ENCODE data around the gene CD180.

The CD180 gene

DNA sequence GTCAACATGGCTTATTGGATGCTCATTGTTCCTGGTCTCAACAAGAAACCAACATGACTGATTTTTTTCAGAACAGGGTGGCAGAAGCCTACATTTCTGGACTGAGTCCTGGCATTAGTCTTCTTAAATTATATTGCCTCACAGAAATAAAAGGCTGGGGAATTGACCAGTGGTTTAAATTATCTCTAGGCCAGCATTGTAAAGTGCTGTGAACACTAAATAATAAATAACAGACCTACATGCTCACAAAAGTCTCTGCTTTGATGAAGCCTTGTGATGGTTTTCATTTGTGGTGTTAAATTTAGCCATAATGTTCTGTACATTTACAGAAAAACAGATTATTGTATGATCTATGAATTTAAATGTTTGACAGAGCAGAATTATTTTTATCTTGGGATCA is 44.7 kb upstream of the CD180 start:
- DNase-seq: no peak
- no peaks in the 10 kb centered on the region for H3K9me3 Mint-ChIP-seq
- no peaks in the 10 kb centered on the region for H3K36me3 Mint-ChIP-seq (ENCODE audit: low read depth)
- no peak overlapping the region for H3K4me3 Mint-ChIP-seq
- H3K4me1 Mint-ChIP-seq: peaks cover 51% of the 10 kb centered on the region
- TF ChIP-seq, protein P1, sequence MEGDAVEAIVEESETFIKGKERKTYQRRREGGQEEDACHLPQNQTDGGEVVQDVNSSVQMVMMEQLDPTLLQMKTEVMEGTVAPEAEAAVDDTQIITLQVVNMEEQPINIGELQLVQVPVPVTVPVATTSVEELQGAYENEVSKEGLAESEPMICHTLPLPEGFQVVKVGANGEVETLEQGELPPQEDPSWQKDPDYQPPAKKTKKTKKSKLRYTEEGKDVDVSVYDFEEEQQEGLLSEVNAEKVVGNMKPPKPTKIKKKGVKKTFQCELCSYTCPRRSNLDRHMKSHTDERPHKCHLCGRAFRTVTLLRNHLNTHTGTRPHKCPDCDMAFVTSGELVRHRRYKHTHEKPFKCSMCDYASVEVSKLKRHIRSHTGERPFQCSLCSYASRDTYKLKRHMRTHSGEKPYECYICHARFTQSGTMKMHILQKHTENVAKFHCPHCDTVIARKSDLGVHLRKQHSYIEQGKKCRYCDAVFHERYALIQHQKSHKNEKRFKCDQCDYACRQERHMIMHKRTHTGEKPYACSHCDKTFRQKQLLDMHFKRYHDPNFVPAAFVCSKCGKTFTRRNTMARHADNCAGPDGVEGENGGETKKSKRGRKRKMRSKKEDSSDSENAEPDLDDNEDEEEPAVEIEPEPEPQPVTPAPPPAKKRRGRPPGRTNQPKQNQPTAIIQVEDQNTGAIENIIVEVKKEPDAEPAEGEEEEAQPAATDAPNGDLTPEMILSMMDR (IDR thresholded peaks at IDR 0.05): no peak
- no peak overlapping the region for H3K27ac Mint-ChIP-seq
- peaks cover 10% of the 10 kb centered on the region for H3K27me3 Mint-ChIP-seq (ENCODE audit: low read depth, poor library complexity)

DNA sequence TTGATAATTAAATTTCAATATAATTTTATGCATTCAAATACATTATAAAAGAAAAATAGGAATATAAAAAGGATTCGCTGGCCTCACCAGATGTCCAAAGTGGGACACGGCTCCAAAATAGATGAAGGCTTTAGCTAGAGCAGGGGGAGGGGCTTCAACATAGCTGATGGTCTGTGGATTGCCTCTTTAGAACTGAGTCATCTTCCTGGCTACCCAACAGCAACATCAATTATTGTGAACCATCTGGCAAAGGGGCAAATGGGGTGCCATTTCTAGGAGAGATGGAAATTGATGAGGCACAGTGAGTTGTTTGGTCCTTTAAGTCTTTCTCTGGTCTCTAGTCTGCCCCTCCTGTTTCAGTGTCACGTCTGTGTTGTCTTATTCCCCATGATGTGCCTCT is 44.2 kb upstream of the CD180 start:
- Mint-ChIP-seq H3K36me3 (ENCODE audit: low read depth) (no peaks in the 10 kb centered on the region), H3K9me3 (no peaks in the 10 kb centered on the region), H3K4me1 (peaks cover 56% of the 10 kb centered on the region), H3K4me3 (no peak overlapping the region), H3K27ac (no peak overlapping the region), H3K27me3 (ENCODE audit: low read depth, poor library complexity) (peaks cover 10% of the 10 kb centered on the region)
- DNase-seq: no peak
- TF ChIP-seq, protein P1 (IDR thresholded peaks at IDR 0.05): no peak

DNA sequence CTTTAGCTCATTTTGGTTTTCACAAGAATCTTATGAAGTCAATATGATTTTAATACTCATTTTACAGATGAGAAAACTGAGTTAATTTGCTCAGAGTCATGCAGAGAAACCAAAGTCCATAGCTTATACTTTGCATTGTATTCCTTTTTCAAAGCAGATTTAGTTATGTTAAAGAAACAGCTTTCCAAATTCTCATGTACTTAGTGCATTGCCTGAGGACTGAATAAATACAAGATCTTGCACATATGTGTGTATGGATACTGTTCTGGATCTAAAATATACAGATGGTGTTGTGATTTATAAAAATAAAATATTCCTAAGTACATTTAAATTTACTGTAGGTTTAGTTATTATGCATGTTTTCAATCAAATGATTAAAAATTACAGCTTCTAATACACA is 43.5 kb upstream of the CD180 start:
- H3K27me3 Mint-ChIP-seq (ENCODE audit: low read depth, poor library complexity): peaks cover 10% of the 10 kb centered on the region
- H3K9me3 Mint-ChIP-seq: no peaks in the 10 kb centered on the region
- TF ChIP-seq, protein P1 (IDR thresholded peaks at IDR 0.05): no peak
- H3K27ac Mint-ChIP-seq: no peak overlapping the region
- no peak overlapping the region for H3K4me3 Mint-ChIP-seq
- no peaks in the 10 kb centered on the region for H3K36me3 Mint-ChIP-seq (ENCODE audit: low read depth)
- DNase-seq: no peak
- peaks cover 57% of the 10 kb centered on the region for H3K4me1 Mint-ChIP-seq

DNA sequence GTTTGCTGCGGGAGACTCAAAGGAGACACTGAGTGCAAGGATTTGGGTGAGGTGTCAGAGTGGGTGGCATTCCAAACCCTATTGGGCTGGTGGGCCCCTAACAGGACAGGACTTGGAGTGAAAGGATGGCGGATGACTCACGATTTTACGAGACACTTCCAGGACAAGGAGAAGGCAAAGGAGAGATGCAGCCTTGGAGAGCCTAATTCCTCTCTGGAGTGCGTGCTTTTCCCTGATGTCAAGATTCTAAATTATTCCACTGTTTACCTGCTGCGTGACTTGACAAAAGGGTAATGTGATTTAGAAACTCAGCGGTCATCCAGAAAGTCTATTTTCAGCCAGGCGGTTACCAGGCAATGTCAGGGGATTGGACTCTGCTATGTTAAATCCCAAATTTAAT is 41.6 kb upstream of the CD180 start:
- no peaks in the 10 kb centered on the region for H3K9me3 Mint-ChIP-seq
- TF ChIP-seq, protein P1 (IDR thresholded peaks at IDR 0.05): no peak
- peaks cover 10% of the 10 kb centered on the region for H3K27me3 Mint-ChIP-seq (ENCODE audit: low read depth, poor library complexity)
- H3K4me3 Mint-ChIP-seq: no peak overlapping the region
- no peaks in the 10 kb centered on the region for H3K36me3 Mint-ChIP-seq (ENCODE audit: low read depth)
- peaks cover 47% of the 10 kb centered on the region for H3K4me1 Mint-ChIP-seq
- no peak for DNase-seq
- H3K27ac Mint-ChIP-seq: peak overlapping the region; percentile 87

DNA sequence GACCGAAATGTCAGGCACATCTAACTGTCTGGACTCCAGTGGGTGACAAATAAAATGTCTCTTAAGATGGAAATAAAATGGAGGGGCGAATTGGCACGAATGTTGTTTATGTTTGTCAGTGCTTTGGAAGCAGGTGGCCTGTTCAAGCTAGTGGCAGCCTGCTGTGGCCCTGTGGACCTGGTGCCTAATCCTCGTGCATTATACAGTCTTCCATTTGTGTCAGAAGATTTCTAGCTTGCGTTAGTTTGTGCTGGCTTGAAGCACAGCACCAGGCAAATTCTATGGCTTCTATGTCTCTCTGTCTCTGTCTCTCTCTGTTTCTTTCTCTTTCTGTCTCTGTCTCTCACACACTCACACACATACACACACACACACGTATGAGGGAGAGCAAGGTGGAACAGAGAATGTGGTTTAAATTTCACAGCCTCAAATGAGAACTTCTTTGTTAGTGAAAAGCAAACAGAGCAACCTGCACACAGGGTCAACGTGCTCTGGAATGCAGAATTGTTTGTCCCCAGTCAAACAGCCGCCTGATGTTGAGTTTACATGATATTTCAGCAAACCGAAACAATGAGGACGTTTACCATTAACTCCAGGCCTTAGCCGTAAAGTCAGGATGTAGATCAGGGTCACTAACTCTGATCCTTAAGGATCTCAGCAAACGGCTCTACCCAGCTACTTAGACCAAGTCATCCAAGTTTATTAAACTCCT is 39.0 kb upstream of the CD180 start:
- no peak for DNase-seq
- peaks cover 8% of the 10 kb centered on the region for H3K9me3 Mint-ChIP-seq
- peaks cover 6% of the 10 kb centered on the region for H3K36me3 Mint-ChIP-seq (ENCODE audit: low read depth)
- no peak overlapping the region for H3K4me3 Mint-ChIP-seq
- H3K27me3 Mint-ChIP-seq (ENCODE audit: low read depth, poor library complexity): peaks cover 5% of the 10 kb centered on the region
- peaks cover 37% of the 10 kb centered on the region for H3K4me1 Mint-ChIP-seq
- no peak overlapping the region for H3K27ac Mint-ChIP-seq
- TF ChIP-seq, protein P1 (IDR thresholded peaks at IDR 0.05): no peak

DNA sequence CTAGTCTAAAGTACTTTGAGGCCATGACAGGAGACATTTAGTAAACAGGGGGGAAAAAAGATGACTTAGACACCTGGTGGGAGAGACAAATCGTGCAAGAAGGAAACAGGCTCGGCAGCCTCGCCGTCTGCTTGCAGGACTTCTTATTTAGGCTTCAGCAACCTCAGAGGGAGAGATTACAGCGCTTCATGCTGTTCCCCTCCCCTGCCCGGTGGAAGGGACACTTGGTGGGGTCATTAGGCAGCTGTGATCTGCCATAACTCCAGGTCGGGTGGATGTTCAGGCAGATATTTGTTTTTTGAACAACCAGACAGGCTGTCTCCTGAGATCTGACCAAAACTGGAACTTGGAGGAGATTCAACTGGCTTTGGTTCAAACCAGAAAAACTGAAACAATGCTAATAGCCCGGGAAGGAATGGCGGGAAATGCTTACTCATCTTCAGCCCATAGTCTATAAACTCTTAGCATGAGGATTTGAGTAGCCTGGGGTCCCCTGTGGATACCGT is 38.1 kb upstream of the CD180 start:
- H3K4me1 Mint-ChIP-seq: peaks cover 37% of the 10 kb centered on the region
- H3K36me3 Mint-ChIP-seq (ENCODE audit: low read depth): peaks cover 13% of the 10 kb centered on the region
- peaks cover 17% of the 10 kb centered on the region for H3K9me3 Mint-ChIP-seq
- DNase-seq: no peak
- H3K27me3 Mint-ChIP-seq (ENCODE audit: low read depth, poor library complexity): peaks cover 5% of the 10 kb centered on the region
- TF ChIP-seq, protein P1 (IDR thresholded peaks at IDR 0.05): no peak
- no peak overlapping the region for H3K27ac Mint-ChIP-seq
- H3K4me3 Mint-ChIP-seq: no peak overlapping the region
